Progenitor cell of endocrine pancreas (in vitro differentiated cells): Measurements from ENCODE around the gene MYO10. TPM values are rescaled to one million over a fixed set of nuclear protein-coding genes. Genes with fewer than 3 reads are reported as not detected.
A peak's percentile ranks its signal among the peaks of the same experiment; 100 is the strongest.

ENCODE experiments used
- DNase-seq: peaks from one replicate; pipeline ENCODE4 v3.0.0; 2021; ENCODE audit warnings: low spot score; ENCODE audit not compliant: unreplicated experiment
- H3K27ac Mint-ChIP-seq: 2 replicates; pipeline ENCODE4 v1.8.0; 2021; ENCODE audit warnings: mild to moderate bottlenecking, moderate library complexity, mixed read lengths
- H3K27me3 Mint-ChIP-seq: 2 replicates; pipeline ENCODE4 v1.8.0; 2021; ENCODE audit warnings: mixed read lengths
- H3K36me3 Mint-ChIP-seq: 2 replicates; pipeline ENCODE4 v1.8.0; 2022; ENCODE audit warnings: mixed read lengths; ENCODE audit not compliant: insufficient read depth
- H3K4me1 Mint-ChIP-seq: 2 replicates; pipeline ENCODE4 v1.8.0; 2021; ENCODE audit warnings: low read depth, mixed read lengths
- H3K4me3 Mint-ChIP-seq: 2 replicates; pipeline ENCODE4 v1.8.0; 2021; ENCODE audit warnings: low read depth, mild to moderate bottlenecking, moderate library complexity, mixed read lengths
- H3K9me3 Mint-ChIP-seq: 2 replicates; pipeline ENCODE4 v1.8.0; 2021; ENCODE audit warnings: low read depth, mixed read lengths
- CTCF ChIP-seq: fragments of 200-600 bp; sonication (generic); IDR thresholded peaks from one replicate; pipeline ENCODE4 v1.5.0; 2021; ENCODE audit warnings: antibody characterized with exemption, mild to moderate bottlenecking; ENCODE audit not compliant: unreplicated experiment
- total RNA-seq: library from RNA; stranded (reverse); gene quantifications from 2 replicates; pipeline ENCODE4 v1.2.1, GENCODE V29; 2021

Gene MYO10
- total RNA-seq, 1 donor from 2014 or later: 88.0 TPM

- Mint-ChIP-seq H3K4me1 (peaks cover 46% of the 10 kb centered on the region), H3K9me3 (peaks cover 3% of the 10 kb centered on the region), H3K27me3 (no peaks in the 10 kb centered on the region), H3K27ac (peak overlapping the region; percentile 94), H3K4me3 (peak overlapping the region; percentile 70), H3K36me3 (peaks cover 48% of the 10 kb centered on the region)
- TF ChIP-seq CTCF: no peak
- no peak for DNase-seq
Measured at GRCh38 chr5:16712620-16713019, 223.5 kb downstream of the MYO10 start.

DNA sequence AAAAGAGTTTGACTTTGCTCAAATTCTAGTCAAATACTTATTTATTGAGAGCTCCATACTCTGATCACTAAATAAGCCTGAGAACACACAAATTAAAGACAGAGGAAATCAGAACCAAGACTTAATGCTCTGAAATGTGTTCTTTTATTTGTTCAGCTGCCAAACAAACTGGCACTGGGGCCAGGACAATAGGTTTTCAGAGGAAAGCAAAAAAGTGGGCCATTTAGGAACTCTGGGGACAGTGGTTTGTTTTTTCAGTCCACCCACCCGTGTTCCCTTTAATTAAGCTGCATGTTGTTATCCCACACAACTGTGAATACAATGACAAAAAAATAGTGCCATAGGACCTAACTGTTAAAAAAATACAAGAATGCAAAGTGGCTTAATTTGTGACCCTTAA lies 223.9 kb downstream of the MYO10 start:
- peaks cover 42% of the 10 kb centered on the region for H3K4me1 Mint-ChIP-seq
- H3K27me3 Mint-ChIP-seq: no peaks in the 10 kb centered on the region
- no peak for TF ChIP-seq CTCF
- no peak for DNase-seq
- H3K36me3 Mint-ChIP-seq: peaks cover 49% of the 10 kb centered on the region
- peaks cover under 1% of the 10 kb centered on the region for H3K9me3 Mint-ChIP-seq
- peak overlapping the region; percentile 70 for H3K4me3 Mint-ChIP-seq
- peak overlapping the region; percentile 94 for H3K27ac Mint-ChIP-seq

DNA sequence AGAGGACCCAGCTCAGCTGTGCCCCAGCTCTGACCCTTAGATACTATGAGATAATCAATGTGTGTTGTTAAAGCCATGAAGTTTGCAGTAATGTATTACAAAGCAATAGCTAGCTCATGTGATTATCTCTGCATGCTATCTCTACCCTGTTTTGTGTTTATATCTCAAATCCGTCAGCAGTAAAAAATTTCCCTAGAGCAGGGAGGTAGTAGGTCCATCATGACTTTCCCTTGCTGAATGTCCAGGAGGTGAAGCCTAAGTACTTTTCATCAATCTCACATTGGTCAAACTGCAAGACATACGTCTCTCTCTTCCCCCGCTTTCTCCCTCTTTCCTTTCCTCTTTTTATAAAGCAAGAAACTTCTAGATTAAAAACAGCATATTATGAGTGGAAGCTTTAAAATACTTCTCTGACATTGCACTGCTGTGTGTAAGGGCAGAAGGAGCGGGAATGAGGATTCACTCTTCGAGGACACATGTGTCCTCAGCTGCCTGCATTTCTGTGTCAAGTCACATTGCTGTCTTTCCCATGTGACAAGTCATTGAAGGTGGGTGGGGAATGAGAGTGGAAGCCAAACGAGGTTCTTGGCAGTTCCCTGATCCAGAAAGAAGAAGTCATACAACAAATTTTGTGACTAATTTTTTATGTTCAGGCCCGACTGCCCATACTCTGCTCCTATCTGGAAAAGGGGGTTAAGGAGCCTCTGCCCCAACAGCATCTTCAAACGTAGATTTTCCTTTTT lies 226.2 kb downstream of the MYO10 start:
- peaks cover 55% of the 10 kb centered on the region for H3K36me3 Mint-ChIP-seq
- no peak overlapping the region for H3K4me3 Mint-ChIP-seq
- no peak for DNase-seq
- TF ChIP-seq CTCF: no peak
- no peaks in the 10 kb centered on the region for H3K27me3 Mint-ChIP-seq
- H3K9me3 Mint-ChIP-seq: no peaks in the 10 kb centered on the region
- peak overlapping the region; percentile 45 for H3K27ac Mint-ChIP-seq
- H3K4me1 Mint-ChIP-seq: peaks cover 39% of the 10 kb centered on the region

- H3K4me3 Mint-ChIP-seq: no peak overlapping the region
- DNase-seq: no peak
- no peaks in the 10 kb centered on the region for H3K9me3 Mint-ChIP-seq
- H3K27me3 Mint-ChIP-seq: no peaks in the 10 kb centered on the region
- peaks cover 24% of the 10 kb centered on the region for H3K4me1 Mint-ChIP-seq
- TF ChIP-seq CTCF: no peak
- H3K27ac Mint-ChIP-seq: no peak overlapping the region
- peaks cover 62% of the 10 kb centered on the region for H3K36me3 Mint-ChIP-seq
Measured at GRCh38 chr5:16707869-16708192, 228.3 kb downstream of the MYO10 start.

GRCh38 chr5:16707168-16707868 lies 228.8 kb downstream of the MYO10 start:
- Mint-ChIP-seq H3K36me3 (peaks cover 65% of the 10 kb centered on the region), H3K9me3 (no peaks in the 10 kb centered on the region), H3K4me1 (peaks cover 20% of the 10 kb centered on the region), H3K4me3 (no peak overlapping the region), H3K27me3 (no peaks in the 10 kb centered on the region), H3K27ac (no peak overlapping the region)
- DNase-seq: no peak
- no peak for TF ChIP-seq CTCF
